Muscle layer of colon (tissue), 2 donors: ENCODE results near the gene MACROD2.
"Not testable (repeated sequence)": the region's sequence is repeated elsewhere in the genome, so short reads cannot be mapped to it uniquely, and the experiment has no call there.

Source experiments
- H3K27ac ChIP-seq: one replicate; pipeline ENCODE4 v1.7.0; 2013; ENCODE audit warnings: low read depth, mild to moderate bottlenecking, low read length, moderate library complexity
- H3K27me3 ChIP-seq, 2 donors: one replicate each; pipeline ENCODE4 v1.7.0; 2013; ENCODE audit warnings: low read length in 2 of 2, mild to moderate bottlenecking in 2 of 2; ENCODE audit not compliant: insufficient read depth in 2 of 2, control insufficient read depth in 1 of 2
- H3K36me3 ChIP-seq: one replicate; pipeline ENCODE4 v1.7.0; 2013; ENCODE audit warnings: mild to moderate bottlenecking, low read length; ENCODE audit not compliant: insufficient read depth
- H3K4me1 ChIP-seq: one replicate; pipeline ENCODE4 v1.7.0; 2013; ENCODE audit warnings: mild to moderate bottlenecking, low read length; ENCODE audit not compliant: insufficient read depth
- H3K4me3 ChIP-seq, 2 donors: one replicate each; pipeline ENCODE4 v1.7.0; 2013; ENCODE audit warnings: low read length in 2 of 2, low read depth in 1 of 2, mild to moderate bottlenecking in 1 of 2, moderate library complexity in 1 of 2
- H3K9ac ChIP-seq: one replicate; pipeline ENCODE4 v1.7.0; 2013; ENCODE audit warnings: low read length
- H3K9me3 ChIP-seq: one replicate; pipeline ENCODE4 v1.7.0; 2013; ENCODE audit warnings: mild to moderate bottlenecking, low read length
- donor health status: abdominal sarcoma.
- donor health status: Adenocarcinoma of cecum.

The MACROD2 gene

GRCh38 chr20:15789079-15789478, 1793.8 kb downstream of the MACROD2 start:
- Histone ChIP-seq H3K27me3 (no peaks in the 10 kb centered on the region), H3K27ac (no peak overlapping the region), H3K9ac (no peak overlapping the region), H3K9me3 (no peaks in the 10 kb centered on the region), H3K36me3 (no peaks in the 10 kb centered on the region), H3K4me3 (no peak overlapping the region), H3K4me1 (no peaks in the 10 kb centered on the region)

DNA sequence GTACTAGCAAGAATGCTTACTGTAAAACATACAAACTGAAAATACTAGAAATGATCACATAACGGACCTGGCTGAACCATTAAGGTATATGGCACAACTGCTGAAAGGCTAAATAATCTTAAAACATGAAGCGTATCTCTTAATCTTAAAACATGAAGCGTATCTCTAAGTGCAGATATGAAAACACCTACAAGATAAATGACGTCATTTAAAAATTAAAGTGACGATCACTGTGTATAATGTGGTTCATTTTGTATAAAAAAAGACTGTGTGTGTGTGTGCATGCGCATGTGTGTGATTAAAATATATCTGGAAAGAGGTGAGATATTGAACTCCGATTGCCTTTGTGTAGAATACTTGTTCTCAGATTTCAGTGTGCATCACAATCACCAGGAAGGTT, 1797.5 kb downstream of the MACROD2 start:
- Histone ChIP-seq H3K27me3 (no peaks in the 10 kb centered on the region), H3K4me3 (no peak overlapping the region), H3K9me3 (no peaks in the 10 kb centered on the region), H3K4me1 (no peaks in the 10 kb centered on the region), H3K36me3 (no peaks in the 10 kb centered on the region), H3K27ac (no peak overlapping the region), H3K9ac (no peak overlapping the region)

- H3K27ac ChIP-seq = no peak overlapping the region
- no peaks in the 10 kb centered on the region for H3K4me1 ChIP-seq
- H3K36me3 ChIP-seq = no peaks in the 10 kb centered on the region
- H3K9me3 ChIP-seq = no peaks in the 10 kb centered on the region
- H3K27me3 ChIP-seq = no peaks in the 10 kb centered on the region
- no peak overlapping the region for H3K9ac ChIP-seq
- H3K4me3 ChIP-seq = no peak overlapping the region
These were observed 1799.1 kb downstream of the MACROD2 start for GRCh38 chr20:15794409-15794808.

GRCh38 chr20:15795305-15796019, 1800.1 kb downstream of the MACROD2 start:
- no peak overlapping the region for H3K9ac ChIP-seq
- no peak overlapping the region for H3K27ac ChIP-seq

GRCh38 chr20:15799871-15800270, 1804.6 kb downstream of the MACROD2 start:
- Histone ChIP-seq H3K4me1 (no peaks in the 10 kb centered on the region), H3K27ac (no peak overlapping the region)

More at GRCh38 chr20:15795305-15796019, 1800.1 kb downstream of the MACROD2 start:
- Histone ChIP-seq H3K27me3 (no peaks in the 10 kb centered on the region), H3K4me1 (no peaks in the 10 kb centered on the region), H3K4me3 (no peak overlapping the region), H3K9me3 (no peaks in the 10 kb centered on the region), H3K36me3 (no peaks in the 10 kb centered on the region)

GRCh38 chr20:15802020-15802419, 1806.7 kb downstream of the MACROD2 start:
- Histone ChIP-seq H3K4me3 (no peak overlapping the region), H3K27me3 (no peaks in the 10 kb centered on the region), H3K36me3 (no peaks in the 10 kb centered on the region), H3K27ac (no peak overlapping the region), H3K9ac (no peak overlapping the region), H3K9me3 (no peaks in the 10 kb centered on the region), H3K4me1 (no peaks in the 10 kb centered on the region)

More at GRCh38 chr20:15799871-15800270, 1804.6 kb downstream of the MACROD2 start:
- Histone ChIP-seq H3K9ac (no peak overlapping the region), H3K4me3 (no peak overlapping the region), H3K36me3 (no peaks in the 10 kb centered on the region), H3K27me3 (no peaks in the 10 kb centered on the region), H3K9me3 (no peaks in the 10 kb centered on the region)

DNA sequence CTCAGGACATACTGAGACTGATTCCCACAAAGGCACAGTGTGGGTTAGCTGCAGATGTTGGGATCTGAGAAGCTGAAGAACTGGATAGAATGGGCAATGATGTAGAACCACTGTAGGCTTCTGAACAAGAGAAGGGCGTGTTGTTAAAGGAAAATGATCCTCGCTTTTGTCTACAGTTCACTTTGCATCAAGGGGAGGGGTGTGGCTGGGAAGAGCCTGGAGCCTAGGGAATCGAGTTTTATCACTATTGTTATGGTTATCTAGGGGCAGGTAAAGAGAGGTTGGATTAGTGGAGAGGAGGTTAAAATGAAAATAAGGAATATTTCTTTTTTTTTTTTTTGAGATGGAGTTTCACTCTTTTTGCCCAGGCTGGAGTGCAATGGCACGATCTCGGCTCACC, 1809.8 kb downstream of the MACROD2 start:
- H3K4me3 ChIP-seq = no peak overlapping the region
- no peaks in the 10 kb centered on the region for H3K27me3 ChIP-seq
- H3K36me3 ChIP-seq = no peaks in the 10 kb centered on the region
- no peaks in the 10 kb centered on the region for H3K9me3 ChIP-seq
- H3K27ac ChIP-seq = no peak overlapping the region
- no peaks in the 10 kb centered on the region for H3K4me1 ChIP-seq
- H3K9ac ChIP-seq = no peak overlapping the region

- H3K9ac ChIP-seq = no peak overlapping the region
- H3K4me1 ChIP-seq = no peaks in the 10 kb centered on the region
- H3K9me3 ChIP-seq = no peaks in the 10 kb centered on the region
- no peak overlapping the region for H3K4me3 ChIP-seq
- no peak overlapping the region for H3K27ac ChIP-seq
- H3K27me3 ChIP-seq = no peaks in the 10 kb centered on the region
- no peaks in the 10 kb centered on the region for H3K36me3 ChIP-seq
These were observed 1810.8 kb downstream of the MACROD2 start for GRCh38 chr20:15806105-15806504.

DNA sequence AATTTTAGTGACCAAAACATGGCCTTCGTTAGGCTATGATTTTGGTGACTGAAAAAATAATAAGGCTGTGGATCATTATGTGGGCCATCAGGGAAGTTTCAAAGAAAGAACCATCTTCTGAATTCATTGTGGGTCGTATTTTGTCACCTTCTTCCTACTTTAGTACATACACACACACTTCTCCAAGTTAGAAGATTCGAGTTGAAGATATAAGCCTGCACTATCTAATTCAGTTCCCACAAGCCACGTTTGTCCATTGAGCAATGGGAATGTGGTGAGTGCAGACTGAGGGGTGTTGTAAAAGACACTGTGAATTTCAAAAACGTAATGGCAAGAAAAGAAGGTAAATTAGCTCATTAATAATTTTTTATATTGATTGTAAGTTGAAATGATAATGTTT, 1812.0 kb downstream of the MACROD2 start:
- Histone ChIP-seq H3K27ac (no peak overlapping the region), H3K36me3 (no peaks in the 10 kb centered on the region), H3K4me3 (no peak overlapping the region)

GRCh38 chr20:15807771-15808170, 1812.5 kb downstream of the MACROD2 start:
- H3K4me1 ChIP-seq, H3K9me3 ChIP-seq, H3K27me3 ChIP-seq, H3K9ac ChIP-seq, H3K4me3 ChIP-seq, H3K36me3 ChIP-seq, H3K27ac ChIP-seq: not testable (repeated sequence)

More for the DNA sequence above, 1812.0 kb downstream of the MACROD2 start:
- Histone ChIP-seq H3K9ac (no peak overlapping the region), H3K4me1 (no peaks in the 10 kb centered on the region), H3K27me3 (no peaks in the 10 kb centered on the region), H3K9me3 (no peaks in the 10 kb centered on the region)

DNA sequence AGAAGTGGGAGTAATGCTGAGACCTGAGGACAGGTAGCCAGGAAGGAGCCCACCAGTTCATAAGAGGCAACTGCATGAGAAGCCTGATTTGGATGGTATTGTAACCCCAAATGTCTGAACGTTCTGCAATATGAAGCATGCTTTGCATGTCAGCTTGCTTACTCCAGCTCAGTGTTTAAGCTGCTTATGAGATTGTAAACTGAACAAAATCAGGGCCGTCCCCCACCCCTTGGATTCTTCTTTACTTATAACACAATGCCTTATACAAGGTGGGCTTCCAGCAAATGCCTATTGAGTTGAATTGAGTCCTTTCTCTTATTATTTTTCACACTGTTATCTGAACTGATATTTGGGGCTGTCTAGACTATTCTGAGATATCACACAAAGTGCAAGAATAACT, 1816.6 kb downstream of the MACROD2 start:
- Histone ChIP-seq H3K9ac (no peak overlapping the region), H3K4me3 (no peak overlapping the region), H3K27ac (no peak overlapping the region), H3K27me3 (no peaks in the 10 kb centered on the region), H3K9me3 (no peaks in the 10 kb centered on the region), H3K4me1 (no peaks in the 10 kb centered on the region), H3K36me3 (no peaks in the 10 kb centered on the region)

DNA sequence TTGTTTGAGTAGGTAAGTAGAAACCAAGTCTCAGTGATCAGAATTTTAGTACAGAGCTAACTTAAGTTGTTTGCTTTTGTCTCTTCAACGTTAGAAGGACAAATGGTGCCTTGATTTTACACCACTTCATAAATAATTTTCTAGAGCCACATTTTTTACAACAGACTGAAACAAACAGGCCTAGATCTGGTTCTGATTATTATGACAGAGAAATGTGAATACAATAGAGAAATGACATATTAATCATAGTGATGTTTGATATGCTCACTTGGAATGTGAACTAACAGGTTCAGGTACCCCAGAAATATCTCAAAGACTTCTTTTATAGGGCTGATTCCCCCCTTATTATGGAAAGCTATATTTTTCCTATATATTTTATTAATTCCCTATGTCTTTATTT, 1817.4 kb downstream of the MACROD2 start:
- Histone ChIP-seq H3K9me3 (no peaks in the 10 kb centered on the region), H3K27me3 (no peaks in the 10 kb centered on the region), H3K36me3 (no peaks in the 10 kb centered on the region), H3K27ac (no peak overlapping the region), H3K9ac (no peak overlapping the region), H3K4me1 (no peaks in the 10 kb centered on the region), H3K4me3 (no peak overlapping the region)
